ENCODE results near the gene ZNF525. TPM values are rescaled to one million over a fixed set of nuclear protein-coding genes. Genes with fewer than 3 reads are reported as not detected.
"Not testable (repeated sequence)": the region's sequence is repeated elsewhere in the genome, so short reads cannot be mapped to it uniquely, and the experiment has no call there.

The ZNF525 gene
- polyA plus RNA-seq, 1 experiment: 2.9 TPM

- no peak for TF ChIP-seq CTCF (IDR thresholded peaks at IDR 0.05; ENCODE audit: low read depth, low read length)
- DNase-seq (ENCODE audit: low read depth, low spot score): no peak
- Histone ChIP-seq H3K9me3 (ENCODE audit: control insufficient read depth, insufficient read depth, low read length) (peaks cover 12% of the 10 kb centered on the region), H3K4me3 (ENCODE audit: low read depth, low read length) (no peak overlapping the region), H3K27me3 (ENCODE audit: control insufficient read depth, insufficient read depth, low read length) (no peaks in the 10 kb centered on the region), H3K27ac (ENCODE audit: low read depth, low read length) (no peak overlapping the region)
- CTCF ChIA-PET: no interaction called here
- POLR2A ChIA-PET: no interaction called here
Measured at GRCh38 chr19:53422551-53422950, 57.0 kb downstream of the ZNF525 start.

GRCh38 chr19:53423074-53423473 lies 57.6 kb downstream of the ZNF525 start:
- POLR2A ChIA-PET; H3K4me3 ChIP-seq (ENCODE audit: low read depth, low read length); H3K9me3 ChIP-seq (ENCODE audit: control insufficient read depth, insufficient read depth, low read length); H3K27me3 ChIP-seq (ENCODE audit: control insufficient read depth, insufficient read depth, low read length); DNase-seq (ENCODE audit: low read depth, low spot score); H3K27ac ChIP-seq (ENCODE audit: low read depth, low read length): not testable (repeated sequence)
- CTCF ChIA-PET: interaction anchor here (0.6 kb wide), 1 partner anchor 609 kb away, joined by 4 read pairs; no protein-coding TSS in a partner anchor

- H3K4me3 ChIP-seq (ENCODE audit: low read depth, low read length); H3K9me3 ChIP-seq (ENCODE audit: control insufficient read depth, insufficient read depth, low read length); H3K27ac ChIP-seq (ENCODE audit: low read depth, low read length); H3K27me3 ChIP-seq (ENCODE audit: control insufficient read depth, insufficient read depth, low read length); POLR2A ChIA-PET; DNase-seq (ENCODE audit: low read depth, low spot score): not testable (repeated sequence)
- CTCF ChIA-PET: interaction anchor here (0.6 to 1.0 kb wide), 3 partner anchors 80 to 610 kb away, joined by 3 to 4 read pairs (median 3); no protein-coding TSS in a partner anchor
Measured at GRCh38 chr19:53423680-53424079, 58.2 kb downstream of the ZNF525 start.

- ChIA-PET CTCF (interaction anchor here (0.6 to 1.6 kb wide), 16 partner anchors 11 to 1782 kb away, joined by 3 to 12 read pairs (median 4); no protein-coding TSS in a partner anchor), POLR2A (interaction anchor here (0.6 to 0.7 kb wide), 2 partner anchors 231 to 443 kb away, joined by 4 read pairs; partner anchors contain the start of gene MYADM)
- peak; percentile 75 for TF ChIP-seq CTCF (IDR thresholded peaks at IDR 0.05; ENCODE audit: low read depth, low read length)
- H3K9me3 ChIP-seq (ENCODE audit: control insufficient read depth, insufficient read depth, low read length): no peaks in the 10 kb centered on the region; the same call in none of the 2 replicates
- no peak overlapping the region for H3K4me3 ChIP-seq (ENCODE audit: low read depth, low read length)
- H3K27me3 ChIP-seq (ENCODE audit: control insufficient read depth, insufficient read depth, low read length): no peaks in the 10 kb centered on the region
- H3K27ac ChIP-seq (ENCODE audit: low read depth, low read length): no peak overlapping the region
- peak; percentile 38 for DNase-seq (ENCODE audit: low read depth, low spot score)
Measured at GRCh38 chr19:53424968-53425597, 59.6 kb downstream of the ZNF525 start.

GRCh38 chr19:53431399-53432087 lies 66.0 kb downstream of the ZNF525 start, which contains the start of gene ZNF761:
Gene ZNF761 (plus strand): TSS chr19:53431984. CDS start chr19:53447269, 15,285 bp downstream.
- peak; percentile 69 for DNase-seq (ENCODE audit: low read depth, low spot score)
- ChIA-PET CTCF (interaction anchor here (0.7 kb wide), 1 partner anchor 65 kb away, joined by 3 read pairs; no protein-coding TSS in a partner anchor), POLR2A (no interaction called here)
- H3K9me3 ChIP-seq (ENCODE audit: control insufficient read depth, insufficient read depth, low read length): no peaks in the 10 kb centered on the region
- H3K27ac ChIP-seq (ENCODE audit: low read depth, low read length): peak within 1 kb of the TSS; percentile 61
- H3K27me3 ChIP-seq (ENCODE audit: control insufficient read depth, insufficient read depth, low read length): no peaks in the 10 kb centered on the region
- peak; percentile 50 for TF ChIP-seq CTCF (IDR thresholded peaks at IDR 0.05; ENCODE audit: low read depth, low read length)
- peak within 1 kb of the TSS; percentile 91 for H3K4me3 ChIP-seq (ENCODE audit: low read depth, low read length)

Data from AG04450 (cell line).